RKO (cell line): ENCODE data around the gene TEX13A.
A peak's percentile ranks its signal among the peaks of the same experiment; 100 is the strongest.
"Not testable (repeated sequence)": the region's sequence is repeated elsewhere in the genome, so short reads cannot be mapped to it uniquely, and the experiment has no call there.

ENCODE experiments used
- DNase-seq: peaks from one replicate; pipeline ENCODE4 v3.0.0-alpha.2; 2016; ENCODE audit warnings: low spot score

The TEX13A gene

GRCh38 chrX:105220636-105221035 lies at the start of gene TEX13A:
Gene TEX13A, minus strand, starts transcription at chrX:105220694. Its CDS starts 297 bp downstream, at chrX:105220397.
- no peak for DNase-seq

GRCh38 chrX:105269386-105269785 lies 48.9 kb upstream of the TEX13A start:
- no peak for DNase-seq

GRCh38 chrX:105267167-105267566 lies 46.7 kb upstream of the TEX13A start:
- DNase-seq = no peak

GRCh38 chrX:105266456-105266855 lies 46.0 kb upstream of the TEX13A start:
- no peak for DNase-seq

GRCh38 chrX:105265093-105265492 lies 44.6 kb upstream of the TEX13A start:
- DNase-seq = no peak

- no peak for DNase-seq
These were observed 43.3 kb upstream of the TEX13A start for GRCh38 chrX:105263801-105264200.

GRCh38 chrX:105263171-105263570 lies 42.7 kb upstream of the TEX13A start:
- DNase-seq = no peak

GRCh38 chrX:105260291-105261043 lies 40.0 kb upstream of the TEX13A start:
- DNase-seq = no peak

GRCh38 chrX:105241056-105241455 lies 20.6 kb upstream of the TEX13A start:
- no peak for DNase-seq

GRCh38 chrX:105237407-105237806 lies 16.9 kb upstream of the TEX13A start:
- not testable (repeated sequence) for DNase-seq

GRCh38 chrX:105229146-105229545 lies 8.7 kb upstream of the TEX13A start:
- DNase-seq = no peak

- DNase-seq = no peak
These were observed 8.1 kb upstream of the TEX13A start for GRCh38 chrX:105228602-105229001.

- no peak for DNase-seq
These were observed 6.0 kb upstream of the TEX13A start for GRCh38 chrX:105226499-105226898.

GRCh38 chrX:105221374-105221773 lies 880 bp upstream of the TEX13A start:
- no peak for DNase-seq

GRCh38 chrX:105219454-105220401 lies 766 bp downstream of the TEX13A start:
- DNase-seq = no peak

- no peak for DNase-seq
These were observed 9.4 kb downstream of the TEX13A start for GRCh38 chrX:105211066-105211575.

GRCh38 chrX:105210258-105210657 lies 10.2 kb downstream of the TEX13A start:
- DNase-seq = no peak

- no peak for DNase-seq
These were observed 11.1 kb downstream of the TEX13A start for GRCh38 chrX:105209406-105209805.

GRCh38 chrX:105191878-105192277 lies 28.6 kb downstream of the TEX13A start:
- peak; percentile 47 for DNase-seq

- DNase-seq = peak; percentile 29
These were observed 30.1 kb downstream of the TEX13A start for GRCh38 chrX:105190252-105190853.

- no peak for DNase-seq
These were observed 31.4 kb downstream of the TEX13A start for GRCh38 chrX:105189093-105189492.

GRCh38 chrX:105179644-105180043 lies 40.9 kb downstream of the TEX13A start:
- no peak for DNase-seq
